HL-60 (cell line): ENCODE results near the gene THRB.
A peak's percentile ranks its signal among the peaks of the same experiment; 100 is the strongest.

Experiments used
- DNase-seq, 2 experiments: peaks; one replicate each; pipeline ENCODE4 v3.0.0-alpha.2; 2010 to 2020; ENCODE audit warnings: low read depth in 1 of 2, low spot score in 1 of 2
- H3K27ac ChIP-seq: fragments of 250-450 bp; sonication (Bioruptor Pico); replicated peaks from 2 replicates; pipeline ENCODE4 v1.5.1; 2020; ENCODE audit warnings: mild to moderate bottlenecking, moderate library complexity
- H3K27me3 ChIP-seq: fragments of 250-450 bp; sonication (Bioruptor Pico); 2 replicates; pipeline ENCODE4 v1.5.1; 2021; ENCODE audit warnings: mild to moderate bottlenecking, moderate library complexity; ENCODE audit not compliant: insufficient read depth, poor library complexity, severe bottlenecking
- H3K4me3 ChIP-seq: replicated peaks from 2 replicates; pipeline ENCODE4 v1.5.1; 2011; ENCODE audit warnings: mild to moderate bottlenecking, control low read depth, low read length; ENCODE audit not compliant: insufficient read depth
- GABPA ChIP-seq: IDR thresholded peaks from 2 replicates; pipeline ENCODE4 v1.6.1; 2012; ENCODE audit warnings: low read depth
- POLR2AphosphoS5 ChIP-seq: IDR thresholded peaks from 2 replicates; pipeline ENCODE4 v1.6.1; 2012; ENCODE audit warnings: low read depth
- SPI1 ChIP-seq: IDR thresholded peaks from 2 replicates; pipeline ENCODE4 v1.6.1; 2012; ENCODE audit warnings: low read depth, mild to moderate bottlenecking, borderline replicate concordance
- TF ChIP-seq, protein P1 (sequence below): IDR thresholded peaks from one replicate; pipeline ENCODE4 v1.5.1; 2011; ENCODE audit warnings: low read length, control low read depth, inconsistent platforms; ENCODE audit not compliant: insufficient read depth
- TF ChIP-seq, protein P2 (sequence below): IDR thresholded peaks from 2 replicates; pipeline ENCODE4 v1.6.1; 2012; ENCODE audit warnings: low read depth; ENCODE audit not compliant: insufficient replicate concordance

Gene THRB

DNA sequence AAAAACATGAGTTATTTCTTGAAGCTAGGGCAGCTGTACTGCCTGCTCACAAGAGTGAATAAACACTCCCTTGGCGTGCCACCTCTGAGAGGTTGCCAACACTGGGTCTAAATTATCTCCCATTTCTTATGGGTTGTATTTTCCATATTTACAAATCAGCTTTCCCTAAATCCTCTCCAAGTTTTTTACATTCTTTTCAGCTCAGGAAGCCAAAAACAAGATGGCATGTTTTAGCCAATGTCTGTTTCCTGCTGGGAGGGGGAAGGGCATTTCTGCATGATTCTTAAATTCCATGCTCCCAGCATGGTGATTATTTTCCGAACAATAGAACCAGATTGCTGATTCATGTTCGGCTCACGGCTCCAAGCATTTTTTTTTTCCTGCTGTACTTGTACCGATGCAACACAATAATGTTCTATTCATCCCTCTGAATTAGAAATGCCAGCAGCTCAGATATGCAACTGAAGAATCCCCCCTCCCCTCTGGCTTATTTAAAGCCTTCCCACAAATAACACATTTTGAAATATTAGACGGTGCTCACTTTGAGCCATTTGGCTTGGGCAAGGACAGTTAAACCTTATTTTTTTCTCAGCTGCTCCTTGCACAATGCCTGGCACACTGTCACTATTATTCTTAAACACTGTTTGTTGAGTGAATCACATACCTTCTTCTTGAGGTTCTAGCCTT lies 252.5 kb downstream of the THRB start:
- H3K27ac ChIP-seq, result no peak overlapping the region
- TF ChIP-seq GABPA (no peak), SPI1 (no peak)
- TF ChIP-seq, protein P1, sequence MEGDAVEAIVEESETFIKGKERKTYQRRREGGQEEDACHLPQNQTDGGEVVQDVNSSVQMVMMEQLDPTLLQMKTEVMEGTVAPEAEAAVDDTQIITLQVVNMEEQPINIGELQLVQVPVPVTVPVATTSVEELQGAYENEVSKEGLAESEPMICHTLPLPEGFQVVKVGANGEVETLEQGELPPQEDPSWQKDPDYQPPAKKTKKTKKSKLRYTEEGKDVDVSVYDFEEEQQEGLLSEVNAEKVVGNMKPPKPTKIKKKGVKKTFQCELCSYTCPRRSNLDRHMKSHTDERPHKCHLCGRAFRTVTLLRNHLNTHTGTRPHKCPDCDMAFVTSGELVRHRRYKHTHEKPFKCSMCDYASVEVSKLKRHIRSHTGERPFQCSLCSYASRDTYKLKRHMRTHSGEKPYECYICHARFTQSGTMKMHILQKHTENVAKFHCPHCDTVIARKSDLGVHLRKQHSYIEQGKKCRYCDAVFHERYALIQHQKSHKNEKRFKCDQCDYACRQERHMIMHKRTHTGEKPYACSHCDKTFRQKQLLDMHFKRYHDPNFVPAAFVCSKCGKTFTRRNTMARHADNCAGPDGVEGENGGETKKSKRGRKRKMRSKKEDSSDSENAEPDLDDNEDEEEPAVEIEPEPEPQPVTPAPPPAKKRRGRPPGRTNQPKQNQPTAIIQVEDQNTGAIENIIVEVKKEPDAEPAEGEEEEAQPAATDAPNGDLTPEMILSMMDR, result no peak
- TF ChIP-seq, protein P2, sequence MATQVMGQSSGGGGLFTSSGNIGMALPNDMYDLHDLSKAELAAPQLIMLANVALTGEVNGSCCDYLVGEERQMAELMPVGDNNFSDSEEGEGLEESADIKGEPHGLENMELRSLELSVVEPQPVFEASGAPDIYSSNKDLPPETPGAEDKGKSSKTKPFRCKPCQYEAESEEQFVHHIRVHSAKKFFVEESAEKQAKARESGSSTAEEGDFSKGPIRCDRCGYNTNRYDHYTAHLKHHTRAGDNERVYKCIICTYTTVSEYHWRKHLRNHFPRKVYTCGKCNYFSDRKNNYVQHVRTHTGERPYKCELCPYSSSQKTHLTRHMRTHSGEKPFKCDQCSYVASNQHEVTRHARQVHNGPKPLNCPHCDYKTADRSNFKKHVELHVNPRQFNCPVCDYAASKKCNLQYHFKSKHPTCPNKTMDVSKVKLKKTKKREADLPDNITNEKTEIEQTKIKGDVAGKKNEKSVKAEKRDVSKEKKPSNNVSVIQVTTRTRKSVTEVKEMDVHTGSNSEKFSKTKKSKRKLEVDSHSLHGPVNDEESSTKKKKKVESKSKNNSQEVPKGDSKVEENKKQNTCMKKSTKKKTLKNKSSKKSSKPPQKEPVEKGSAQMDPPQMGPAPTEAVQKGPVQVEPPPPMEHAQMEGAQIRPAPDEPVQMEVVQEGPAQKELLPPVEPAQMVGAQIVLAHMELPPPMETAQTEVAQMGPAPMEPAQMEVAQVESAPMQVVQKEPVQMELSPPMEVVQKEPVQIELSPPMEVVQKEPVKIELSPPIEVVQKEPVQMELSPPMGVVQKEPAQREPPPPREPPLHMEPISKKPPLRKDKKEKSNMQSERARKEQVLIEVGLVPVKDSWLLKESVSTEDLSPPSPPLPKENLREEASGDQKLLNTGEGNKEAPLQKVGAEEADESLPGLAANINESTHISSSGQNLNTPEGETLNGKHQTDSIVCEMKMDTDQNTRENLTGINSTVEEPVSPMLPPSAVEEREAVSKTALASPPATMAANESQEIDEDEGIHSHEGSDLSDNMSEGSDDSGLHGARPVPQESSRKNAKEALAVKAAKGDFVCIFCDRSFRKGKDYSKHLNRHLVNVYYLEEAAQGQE, result no peak
- H3K4me3 ChIP-seq, result no peak overlapping the region
- DNase-seq, result no peak
- no peaks in the 10 kb centered on the region for H3K27me3 ChIP-seq

DNA sequence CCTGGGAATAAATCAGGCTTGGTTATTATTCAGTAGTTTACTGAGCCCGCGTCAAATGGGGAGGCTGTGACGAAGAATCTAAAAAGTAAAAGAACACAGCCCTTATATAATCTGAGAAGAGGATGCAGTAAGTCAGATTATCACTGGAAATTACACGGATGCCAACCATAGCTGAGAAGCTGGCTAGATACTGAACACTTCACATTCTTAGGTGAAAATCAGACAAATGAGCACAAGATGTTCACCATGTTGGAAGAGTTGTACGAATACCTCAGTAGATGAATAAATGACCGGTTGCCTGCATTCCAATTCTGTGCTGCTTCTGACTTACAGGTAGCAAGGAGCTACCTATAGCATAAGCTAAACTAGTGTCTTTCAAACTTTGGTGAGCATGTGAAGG lies 254.3 kb downstream of the THRB start:
- H3K27ac ChIP-seq, result no peak overlapping the region
- no peak overlapping the region for H3K4me3 ChIP-seq
- TF ChIP-seq, protein P1, result no peak
- TF ChIP-seq SPI1, result no peak
- TF ChIP-seq GABPA, result no peak
- TF ChIP-seq POLR2AphosphoS5, result no peak
- TF ChIP-seq, protein P2, result no peak
- no peak for DNase-seq
- H3K27me3 ChIP-seq, result no peaks in the 10 kb centered on the region

GRCh38 chr3:24237971-24238706 lies 256.5 kb downstream of the THRB start:
- H3K27ac ChIP-seq, result no peak overlapping the region
- H3K4me3 ChIP-seq, result no peak overlapping the region
- no peak for TF ChIP-seq GABPA
- no peak for TF ChIP-seq POLR2AphosphoS5
- TF ChIP-seq, protein P1, result peak; percentile 42
- peak; percentile 28 to 52 for DNase-seq
- no peaks in the 10 kb centered on the region for H3K27me3 ChIP-seq
